Measurements from ENCODE around the gene TMEM30B.

TMEM30B gene

GRCh38 chr14:61229475-61229888, 51.7 kb downstream of the TMEM30B start:
- DNase-seq = no peak

GRCh38 chr14:61227884-61228591, 53.1 kb downstream of the TMEM30B start:
- DNase-seq = no peak
